IMR-90 (cell line): ENCODE measurements around the gene OSCAR. TPM values are rescaled to one million over a fixed set of nuclear protein-coding genes. Genes with fewer than 3 reads are reported as not detected.

Experiments
- polyA plus RNA-seq, 3 experiments: library from polyadenylated mRNA; depleted of rRNA; stranded (reverse); fragments of >200 nt; gene quantifications; 2 replicates each; pipeline ENCODE4 v1.2.3, GENCODE V29; 2012; ENCODE audit warnings: low replicate concordance in 1 of 3
- total RNA-seq: library from RNA; depleted of rRNA; stranded (reverse); fragments of >200 nt; gene quantifications from 2 replicates; pipeline ENCODE4 v1.2.3, GENCODE V29; 2012; rRNA removed

The OSCAR gene
- total and polyA plus RNA-seq, 2 of the 4 experiments (the other 2 are of a cell fraction), result 0.15 TPM; not detected in 1

Other genes with a start within 250 kb of the OSCAR start
- 4.8 and 5.3 TPM in 2 replicates for gene MYADM, start 232.9 kb downstream of the OSCAR start, total RNA-seq
- gene MYADM, start 232.9 kb downstream of the OSCAR start, polyA plus RNA-seq (2012; rRNA removed), result 96.1 and 112 TPM in 2 replicates
- gene PRKCG, start 218.6 kb downstream of the OSCAR start, total RNA-seq, result not detected in 2 replicates
- gene PRKCG, start 218.6 kb downstream of the OSCAR start, polyA plus RNA-seq (2012; rRNA removed), result 0.04 TPM in 1 of 2 replicates, not detected in the other
- under 0.01 and 0.36 TPM in 2 replicates for gene CACNG7, start 191.5 kb downstream of the OSCAR start, total RNA-seq
- 6.7 and 7.7 TPM in 2 replicates for gene CACNG7, start 191.5 kb downstream of the OSCAR start, polyA plus RNA-seq (2012; rRNA removed)
- gene CACNG8, start 137.9 kb downstream of the OSCAR start, total RNA-seq, result not detected in 2 replicates
- 0.09 and 0.15 TPM in 2 replicates for gene CACNG8, start 137.9 kb downstream of the OSCAR start, polyA plus RNA-seq (2012; rRNA removed)
- gene CACNG6, start 109.2 kb downstream of the OSCAR start, total RNA-seq, result not detected in 2 replicates
- gene CACNG6, start 109.2 kb downstream of the OSCAR start, polyA plus RNA-seq (2012; rRNA removed), result not detected in 2 replicates
- gene VSTM1, start 36.9 kb downstream of the OSCAR start, total RNA-seq, result not detected in 2 replicates
- not detected in 2 replicates for gene VSTM1, start 36.9 kb downstream of the OSCAR start, polyA plus RNA-seq (2012; rRNA removed)
- not detected in 2 replicates for gene TARM1, start 19.4 kb downstream of the OSCAR start, total RNA-seq
- gene TARM1, start 19.4 kb downstream of the OSCAR start, polyA plus RNA-seq (2012; rRNA removed), result not detected in 2 replicates
- gene NDUFA3, start 2.1 kb upstream of the OSCAR start, total RNA-seq, result 7.9 and 24.7 TPM in 2 replicates
- 85.0 and 104 TPM in 2 replicates for gene NDUFA3, start 2.1 kb upstream of the OSCAR start, polyA plus RNA-seq (2012; rRNA removed)
- 7.9 and 11.9 TPM in 2 replicates for gene TFPT, start 14.9 kb upstream of the OSCAR start, total RNA-seq
- gene TFPT, start 14.9 kb upstream of the OSCAR start, polyA plus RNA-seq (2012; rRNA removed), result 17.1 and 20.9 TPM in 2 replicates
- 66.1 and 66.9 TPM in 2 replicates for gene PRPF31, start 15.0 kb upstream of the OSCAR start, total RNA-seq
- 54.7 and 65.4 TPM in 2 replicates for gene PRPF31, start 15.0 kb upstream of the OSCAR start, polyA plus RNA-seq (2012; rRNA removed)
- gene CNOT3, start 37.0 kb upstream of the OSCAR start, total RNA-seq, result 5.4 and 10.6 TPM in 2 replicates
- gene CNOT3, start 37.0 kb upstream of the OSCAR start, polyA plus RNA-seq (2012; rRNA removed), result 19.9 and 26.7 TPM in 2 replicates
- gene LENG1, start 58.9 kb upstream of the OSCAR start, total RNA-seq, result 2.7 and 5.0 TPM in 2 replicates
- 5.3 and 6.1 TPM in 2 replicates for gene LENG1, start 58.9 kb upstream of the OSCAR start, polyA plus RNA-seq (2012; rRNA removed)
- 0.28 and 0.72 TPM in 2 replicates for gene TMC4, start 72.4 kb upstream of the OSCAR start, total RNA-seq
- gene TMC4, start 72.4 kb upstream of the OSCAR start, polyA plus RNA-seq (2012; rRNA removed), result 1.1 and 1.3 TPM in 2 replicates
- 9.2 and 11.3 TPM in 2 replicates for gene MBOAT7, start 88.8 kb upstream of the OSCAR start, total RNA-seq
- gene MBOAT7, start 88.8 kb upstream of the OSCAR start, polyA plus RNA-seq (2012; rRNA removed), result 121 and 137 TPM in 2 replicates
- 32.1 and 34.4 TPM in 2 replicates for gene TSEN34, start 90.5 kb upstream of the OSCAR start, total RNA-seq
- gene TSEN34, start 90.5 kb upstream of the OSCAR start, polyA plus RNA-seq (2012; rRNA removed), result 69.4 and 85.4 TPM in 2 replicates
- 1,531 and 2,225 TPM in 2 replicates for gene RPS9, start 100.1 kb upstream of the OSCAR start, total RNA-seq
- gene RPS9, start 100.1 kb upstream of the OSCAR start, polyA plus RNA-seq (2012; rRNA removed), result 2,323 and 2,588 TPM in 2 replicates
- gene LILRB3, start 122.2 kb upstream of the OSCAR start, total RNA-seq, result not detected in 2 replicates
- not detected in 2 replicates for gene LILRB3, start 122.2 kb upstream of the OSCAR start, polyA plus RNA-seq (2012; rRNA removed)
- gene LILRA6, start 142.0 kb upstream of the OSCAR start, total RNA-seq, result not detected in 2 replicates
- gene LILRA6, start 142.0 kb upstream of the OSCAR start, polyA plus RNA-seq (2012; rRNA removed), result not detected in 2 replicates
- gene LILRB5, start 156.5 kb upstream of the OSCAR start, total RNA-seq, result not detected in 2 replicates
- gene LILRB5, start 156.5 kb upstream of the OSCAR start, polyA plus RNA-seq (2012; rRNA removed), result not detected in 2 replicates
- gene LILRB2, start 180.3 kb upstream of the OSCAR start, total RNA-seq, result not detected in 2 replicates
- not detected in 2 replicates for gene LILRB2, start 180.3 kb upstream of the OSCAR start, polyA plus RNA-seq (2012; rRNA removed)
- gene LILRA5, start 212.4 kb upstream of the OSCAR start, total RNA-seq, result not detected in 2 replicates
- not detected in 2 replicates for gene LILRA5, start 212.4 kb upstream of the OSCAR start, polyA plus RNA-seq (2012; rRNA removed)
- not detected in 2 replicates for gene LILRA4, start 238.4 kb upstream of the OSCAR start, total RNA-seq
- not detected in 2 replicates for gene LILRA4, start 238.4 kb upstream of the OSCAR start, polyA plus RNA-seq (2012; rRNA removed)